Gastroesophageal sphincter (tissue), 4 donors: ENCODE results near the gene RHOJ. TPM values are rescaled to one million over a fixed set of nuclear protein-coding genes. Genes with fewer than 3 reads are reported as not detected.

Experiments
- ATAC-seq: fragments of 150-250 bp; one replicate; pipeline ENCODE4 v1.9.1; 2016; ENCODE audit warnings: mild to moderate bottlenecking, moderate library complexity
- H3K27ac ChIP-seq, 4 donors: fragments of 200-600 bp; sonication (generic) in 3 of 4; 1 replicate in 3 of 4; 2 replicates in 1 of 4; pipeline ENCODE4 v1.5.1; 2016 to 2019
- H3K27me3 ChIP-seq: fragments of 200-600 bp; sonication (generic); one replicate; pipeline ENCODE4 v1.5.1; 2019
- H3K36me3 ChIP-seq, 2 donors: fragments of 200-600 bp; sonication (generic); one replicate each; pipeline ENCODE4 v1.5.1; 2019; ENCODE audit warnings: control low read depth in 1 of 2
- H3K4me1 ChIP-seq, 3 donors: fragments of 200-600 bp; sonication (generic); 1 replicate in 2 of 3; 2 replicates in 1 of 3; pipeline ENCODE4 v1.5.1; 2016 to 2019; ENCODE audit warnings: control low read depth in 2 of 3
- H3K4me3 ChIP-seq, 2 donors: fragments of 200-600 bp; sonication (generic); one replicate each; pipeline ENCODE4 v1.5.1; 2019; ENCODE audit warnings: mild to moderate bottlenecking in 1 of 2, moderate library complexity in 1 of 2
- H3K9me3 ChIP-seq, 3 donors: fragments of 200-600 bp; sonication (generic); one replicate each; pipeline ENCODE4 v1.5.1; 2017 to 2019; ENCODE audit warnings: control low read depth in 2 of 3
- CTCF ChIP-seq, 4 experiments: fragments of 200-600 bp in 2 of 4; fragments of 450-650 bp in 2 of 4; sonication (generic) in 1 of 4; IDR thresholded peaks; one replicate each; pipeline ENCODE4 v1.5.1; 2017 to 2019; ENCODE audit warnings: antibody characterized with exemption in 4 of 4, mild to moderate bottlenecking in 2 of 4, moderate library complexity in 2 of 4
- EP300 ChIP-seq: sonication (generic); formaldehyde crosslinking; IDR thresholded peaks from one replicate; pipeline ENCODE4 v1.6.1; 2017; ENCODE audit warnings: antibody characterized with exemption, mild to moderate bottlenecking
- POLR2A ChIP-seq, 2 donors: fragments of 450-650 bp; IDR thresholded peaks; one replicate each; pipeline ENCODE4 v1.6.1; 2017; ENCODE audit warnings: antibody characterized with exemption in 2 of 2, mild to moderate bottlenecking in 2 of 2, moderate library complexity in 1 of 2
- POLR2AphosphoS5 ChIP-seq: sonication (generic); formaldehyde crosslinking; IDR thresholded peaks from one replicate; pipeline ENCODE4 v1.6.1; 2017; ENCODE audit warnings: antibody characterized with exemption
- WGBS, 2 donors: methylation state at CpG; one replicate each; pipeline ENCODE4 v1.1.5; 2018; ENCODE audit warnings: low coverage in 1 of 2; 5-methylcytosine and 5-hydroxymethylcytosine counted together
- total RNA-seq, 4 donors: library from RNA; depleted of rRNA; stranded (reverse); fragments of >200 nt; gene quantifications; one replicate each; pipeline ENCODE4 v1.1.0, GENCODE V29; 2016

The RHOJ gene
- total RNA-seq, 4 donors from 2014 or later = 12.5 to 12.9 (median 12.7) TPM

GRCh38 chr14:63268771-63269170 lies 64.5 kb downstream of the RHOJ start:
- H3K36me3 ChIP-seq = peaks cover 0 to 8% of the 10 kb centered on the region in 2 donors
- peak overlapping the region in 2 of 4 donors; percentile 17 to 31 for H3K27ac ChIP-seq
- peaks cover 0 to 25% (median 2%) of the 10 kb centered on the region in 3 donors for H3K4me1 ChIP-seq
- no peak for ATAC-seq
- H3K9me3 ChIP-seq = no peaks in the 10 kb centered on the region
- TF ChIP-seq POLR2AphosphoS5 (no peak), EP300 (no peak), CTCF (IDR thresholded peaks at IDR 0.05) (no peak), POLR2A (IDR thresholded peaks at IDR 0.05) (no peak)
- 95 to 96% methylated on average over 2 to 5 of the region's 5 CpGs for WGBS, 2 donors
- H3K27me3 ChIP-seq = no peaks in the 10 kb centered on the region
- no peak overlapping the region for H3K4me3 ChIP-seq

GRCh38 chr14:63269561-63270225 lies 65.5 kb downstream of the RHOJ start:
- Histone ChIP-seq H3K27ac (peak overlapping the region in 1 of 4 donors; percentile 17), H3K4me1 (peaks cover 0 to 31% (median 3%) of the 10 kb centered on the region in 3 donors), H3K4me3 (no peak overlapping the region), H3K36me3 (peaks cover 0 to 8% of the 10 kb centered on the region in 2 donors), H3K27me3 (no peaks in the 10 kb centered on the region), H3K9me3 (no peaks in the 10 kb centered on the region)
- ATAC-seq = peak; percentile 71
- TF ChIP-seq POLR2AphosphoS5 (peak; percentile 4), CTCF (IDR thresholded peaks at IDR 0.05) (no peak)
- WGBS, 2 donors = 69 to 74% methylated on average over 11 of the region's 11 CpGs

- TF ChIP-seq CTCF (IDR thresholded peaks at IDR 0.05) (no peak), POLR2A (IDR thresholded peaks at IDR 0.05) (no peak), EP300 (no peak), POLR2AphosphoS5 (no peak)
- Histone ChIP-seq H3K4me3 (no peak overlapping the region), H3K36me3 (peaks cover 0 to 8% of the 10 kb centered on the region in 2 donors), H3K27me3 (no peaks in the 10 kb centered on the region), H3K27ac (peak overlapping the region in 3 of 4 donors; percentile 39 to 56 (median 52)), H3K4me1 (peaks cover 0 to 37% (median 7%) of the 10 kb centered on the region in 3 donors), H3K9me3 (no peaks in the 10 kb centered on the region)
- WGBS, 2 donors = 17 to 37% methylated on average over 2 of the region's 3 CpGs
- no peak for ATAC-seq
Measured at GRCh38 chr14:63273129-63273528, 68.9 kb downstream of the RHOJ start.

- Histone ChIP-seq H3K27me3 (no peaks in the 10 kb centered on the region), H3K4me3 (no peak overlapping the region), H3K36me3 (peaks cover 0 to 8% of the 10 kb centered on the region in 2 donors), H3K27ac (peak overlapping the region in 3 of 4 donors; percentile 39 to 56 (median 52)), H3K9me3 (no peaks in the 10 kb centered on the region), H3K4me1 (peaks cover 0 to 37% (median 7%) of the 10 kb centered on the region in 3 donors)
- WGBS, 2 donors = 58 to 62% methylated on average over 2 of the region's 8 CpGs
- peak; percentile 63 for ATAC-seq
- TF ChIP-seq POLR2A (IDR thresholded peaks at IDR 0.05) = no peak
- TF ChIP-seq CTCF (IDR thresholded peaks at IDR 0.05) = no peak
- TF ChIP-seq EP300 = no peak
- no peak for TF ChIP-seq POLR2AphosphoS5
Measured at GRCh38 chr14:63273717-63274655, 69.7 kb downstream of the RHOJ start.
